Fibroblast of lung (primary cell): Measurements from ENCODE around the gene PLPPR2. TPM values are rescaled to one million over a fixed set of nuclear protein-coding genes. Genes with fewer than 3 reads are reported as not detected.
"Not testable (repeated sequence)": the region's sequence is repeated elsewhere in the genome, so short reads cannot be mapped to it uniquely, and the experiment has no call there.

Source experiments
- DNase-seq, 2 donors: peaks; one replicate each; pipeline versions ENCODE4 v3.0.0 to v3.0.0-alpha.2; 2010; ENCODE audit warnings: low read depth in 2 of 2
- H2AFZ ChIP-seq: 2 replicates; pipeline ENCODE4 v1.5.1; 2012; ENCODE audit warnings: low read length, control low read depth, inconsistent platforms
- H3K27ac ChIP-seq: 2 replicates; pipeline ENCODE4 v1.5.1; 2011; ENCODE audit warnings: low read length, control low read depth; ENCODE audit not compliant: insufficient read depth
- H3K27me3 ChIP-seq: 2 replicates; pipeline ENCODE4 v1.5.1; 2011; ENCODE audit warnings: mild to moderate bottlenecking, low read length; ENCODE audit not compliant: control insufficient read depth, insufficient read depth
- H3K36me3 ChIP-seq: 2 replicates; pipeline ENCODE4 v1.5.1; 2011; ENCODE audit warnings: low read length; ENCODE audit not compliant: control insufficient read depth, insufficient read depth
- H3K4me1 ChIP-seq: 2 replicates; pipeline ENCODE4 v1.5.1; 2011; ENCODE audit warnings: low read length; ENCODE audit not compliant: control insufficient read depth, insufficient read depth; ENCODE audit errors: extremely low read depth
- H3K4me2 ChIP-seq: 2 replicates; pipeline ENCODE4 v1.5.1; 2011; ENCODE audit warnings: low read length, control low read depth; ENCODE audit not compliant: insufficient read depth; ENCODE audit errors: extremely low read depth
- H3K4me3 ChIP-seq, 4 experiments: fragments of 200-600 bp in 1 of 4; sonication (generic) in 1 of 4; replicated peaks in 1 of 4; 2 replicates each; pipeline ENCODE4 v1.5.1; 2011 to 2016; ENCODE audit warnings: low read length in 4 of 4, low read depth in 3 of 4, mild to moderate bottlenecking in 3 of 4, control low read depth in 2 of 4, inconsistent platforms in 1 of 4, mixed read lengths in 1 of 4; ENCODE audit not compliant: insufficient read depth in 1 of 4; ENCODE audit errors: control extremely low read depth in 1 of 4
- H3K79me2 ChIP-seq: 2 replicates; pipeline ENCODE4 v1.5.1; 2012; ENCODE audit warnings: mild to moderate bottlenecking, low read length, inconsistent platforms; ENCODE audit not compliant: control insufficient read depth, insufficient read depth
- H3K9ac ChIP-seq: 2 replicates; pipeline ENCODE4 v1.5.1; 2011; ENCODE audit warnings: mild to moderate bottlenecking, low read length, control low read depth; ENCODE audit not compliant: insufficient read depth
- H3K9me3 ChIP-seq: 2 replicates; pipeline ENCODE4 v1.5.1; 2012; ENCODE audit warnings: low read depth, low read length; ENCODE audit not compliant: control insufficient read depth, insufficient read depth
- H4K20me1 ChIP-seq: 2 replicates; pipeline ENCODE4 v1.5.1; 2011; ENCODE audit warnings: low read length; ENCODE audit not compliant: control insufficient read depth, insufficient read depth; ENCODE audit errors: extremely low read depth
- CTCF ChIP-seq, 2 donors: IDR thresholded peaks in 1 of 2; conservative IDR thresholded peaks in 1 of 2; 1 replicate in 1 of 2; 2 replicates in 1 of 2; pipeline ENCODE4 v1.5.1; 2011 to 2012; ENCODE audit warnings: low read length in 2 of 2, control low read depth in 1 of 2, inconsistent platforms in 1 of 2, low read depth in 1 of 2, mild to moderate bottlenecking in 1 of 2
- EZH2 ChIP-seq: IDR thresholded peaks from 2 replicates; pipeline ENCODE4 v1.5.1; 2012; ENCODE audit warnings: low read length, control low read depth, mild to moderate bottlenecking; ENCODE audit errors: missing control alignments
- polyA plus RNA-seq, 2 donors: library from polyadenylated mRNA; depleted of rRNA in 1 of 2; stranded (reverse) in 1 of 2; unstranded in 1 of 2; fragments of >200 nt; gene quantifications; 2 replicates each; pipeline ENCODE4 v1.2.1, GENCODE V29; 2011 to 2012; ENCODE audit warnings: missing spikeins in 1 of 2
- total RNA-seq: library from RNA; depleted of rRNA; stranded (reverse); fragments of >200 nt; gene quantifications from 2 replicates; pipeline ENCODE4 v1.2.1, GENCODE V29; 2014

Gene PLPPR2
- total and polyA plus RNA-seq, 2 donors (not counting 1 experiment from before 2014, with no cell fraction given) = 13.0 to 21.2 TPM

GRCh38 chr19:11330127-11330526 is 25.1 kb upstream of the PLPPR2 start:
- TF ChIP-seq CTCF (conservative IDR thresholded peaks at IDR 0.05 in 1 of 2, IDR thresholded peaks at IDR 0.05 in 1 of 2; ENCODE audit: low read depth in 1 of 2, low read length in 2 of 2) (no peak), EZH2 (no peak)
- no peaks in the 10 kb centered on the region for H3K9me3 ChIP-seq
- H3K4me2 ChIP-seq = no peak overlapping the region
- H3K79me2 ChIP-seq = no peaks in the 10 kb centered on the region
- no peaks in the 10 kb centered on the region for H3K4me1 ChIP-seq
- H4K20me1 ChIP-seq = no peaks in the 10 kb centered on the region
- H3K27ac ChIP-seq = no peak overlapping the region
- H3K4me3 ChIP-seq = no peak overlapping the region
- H3K27me3 ChIP-seq = no peaks in the 10 kb centered on the region
- DNase-seq = no peak
- H2AFZ ChIP-seq = no peak overlapping the region
- no peak overlapping the region for H3K9ac ChIP-seq
- H3K36me3 ChIP-seq = no peaks in the 10 kb centered on the region

DNA sequence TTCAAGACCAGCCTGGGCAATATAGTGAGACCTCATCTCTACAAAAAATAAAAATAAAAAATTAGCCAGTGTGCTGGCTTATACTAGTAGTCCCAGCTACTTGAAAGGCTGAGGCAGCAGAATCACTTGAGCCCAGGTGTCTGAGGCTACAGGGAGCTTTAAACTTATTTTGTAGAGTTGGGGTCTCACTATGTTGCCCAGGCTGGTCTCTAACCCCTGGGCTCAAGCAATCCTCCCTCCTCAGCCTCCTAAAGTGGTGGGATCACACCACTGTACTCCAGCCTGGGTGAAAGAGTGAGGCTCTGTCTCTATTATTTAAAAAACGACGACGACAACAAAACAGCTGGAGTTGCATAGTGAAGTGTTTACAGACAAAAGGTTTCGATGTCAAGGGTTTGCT is 23.7 kb upstream of the PLPPR2 start:
- TF ChIP-seq EZH2 (no peak), CTCF (conservative IDR thresholded peaks at IDR 0.05 in 1 of 2, IDR thresholded peaks at IDR 0.05 in 1 of 2; ENCODE audit: low read depth in 1 of 2, low read length in 2 of 2) (no peak)
- Histone ChIP-seq H3K9ac (no peak overlapping the region), H2AFZ (no peak overlapping the region), H4K20me1 (no peaks in the 10 kb centered on the region), H3K9me3 (no peaks in the 10 kb centered on the region), H3K27me3 (no peaks in the 10 kb centered on the region), H3K79me2 (no peaks in the 10 kb centered on the region), H3K4me2 (no peak overlapping the region), H3K27ac (no peak overlapping the region), H3K4me3 (no peak overlapping the region), H3K4me1 (no peaks in the 10 kb centered on the region), H3K36me3 (peaks cover 2% of the 10 kb centered on the region)
- no peak for DNase-seq

GRCh38 chr19:11332822-11333221 is 22.4 kb upstream of the PLPPR2 start:
- Histone ChIP-seq H4K20me1 (no peaks in the 10 kb centered on the region), H3K9ac (no peak overlapping the region), H3K27ac (no peak overlapping the region), H3K9me3 (no peaks in the 10 kb centered on the region), H3K27me3 (no peaks in the 10 kb centered on the region), H3K4me2 (no peak overlapping the region), H3K36me3 (peaks cover 2% of the 10 kb centered on the region), H3K4me1 (no peaks in the 10 kb centered on the region), H3K4me3 (no peak overlapping the region), H2AFZ (no peak overlapping the region), H3K79me2 (no peaks in the 10 kb centered on the region)
- no peak for DNase-seq
- no peak for TF ChIP-seq EZH2
- TF ChIP-seq CTCF (conservative IDR thresholded peaks at IDR 0.05 in 1 of 2, IDR thresholded peaks at IDR 0.05 in 1 of 2; ENCODE audit: low read depth in 1 of 2, low read length in 2 of 2) = no peak

DNA sequence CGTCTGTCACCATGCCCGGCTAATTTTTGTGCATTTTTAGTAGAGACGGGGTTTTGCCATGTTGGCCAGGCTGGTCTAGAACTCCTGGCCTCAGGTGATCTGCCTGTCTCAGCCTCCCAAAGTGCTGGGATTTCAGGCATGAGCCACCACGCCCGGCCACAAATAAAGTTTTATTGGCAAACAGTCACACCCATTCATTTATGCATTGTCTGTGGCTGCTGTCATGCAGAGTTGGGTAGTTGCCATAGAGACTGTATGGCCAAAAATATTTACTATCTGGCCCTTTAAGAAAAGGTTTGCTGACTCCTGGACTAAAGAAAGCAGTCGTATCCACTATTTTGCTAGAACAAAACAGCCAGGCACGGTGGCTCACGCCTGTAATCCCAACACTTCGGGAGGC is 21.4 kb upstream of the PLPPR2 start:
- not testable (repeated sequence) for H3K4me1 ChIP-seq, H3K36me3 ChIP-seq, H3K27me3 ChIP-seq, H4K20me1 ChIP-seq, H3K4me2 ChIP-seq, H3K79me2 ChIP-seq, H3K9me3 ChIP-seq, H3K9ac ChIP-seq, H3K27ac ChIP-seq, DNase-seq, H2AFZ ChIP-seq, H3K4me3 ChIP-seq
